ENCODE measurements around the gene HS6ST1. TPM values are rescaled to one million over a fixed set of nuclear protein-coding genes. Genes with fewer than 3 reads are reported as not detected.
"Not testable (repeated sequence)": the region's sequence is repeated elsewhere in the genome, so short reads cannot be mapped to it uniquely, and the experiment has no call there.

HS6ST1 gene
- total RNA-seq, 1 experiment from 2014 or later = 33.7 TPM

DNA sequence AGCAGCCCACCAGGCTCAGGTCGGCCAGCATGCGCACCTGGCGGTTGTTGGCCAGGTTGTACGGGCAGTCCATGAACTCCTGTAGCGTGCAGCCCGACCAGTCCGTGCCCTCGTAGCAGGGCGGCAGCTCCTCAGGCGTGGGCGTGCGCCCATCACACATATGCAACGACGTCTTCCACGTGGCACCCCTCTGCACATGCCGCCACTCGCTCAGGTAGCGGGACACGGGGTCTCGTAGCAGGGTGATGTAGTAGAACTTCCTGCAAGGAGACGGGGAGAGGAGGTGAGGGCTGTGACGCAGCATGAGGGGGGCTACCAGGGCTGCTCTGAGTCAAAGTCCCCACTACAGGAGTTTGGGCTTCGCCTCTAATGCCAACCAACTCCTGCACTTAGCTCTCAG is 50.1 kb downstream of the HS6ST1 start:
- DNase-seq (ENCODE audit: low spot score) = not testable (repeated sequence)

DNA sequence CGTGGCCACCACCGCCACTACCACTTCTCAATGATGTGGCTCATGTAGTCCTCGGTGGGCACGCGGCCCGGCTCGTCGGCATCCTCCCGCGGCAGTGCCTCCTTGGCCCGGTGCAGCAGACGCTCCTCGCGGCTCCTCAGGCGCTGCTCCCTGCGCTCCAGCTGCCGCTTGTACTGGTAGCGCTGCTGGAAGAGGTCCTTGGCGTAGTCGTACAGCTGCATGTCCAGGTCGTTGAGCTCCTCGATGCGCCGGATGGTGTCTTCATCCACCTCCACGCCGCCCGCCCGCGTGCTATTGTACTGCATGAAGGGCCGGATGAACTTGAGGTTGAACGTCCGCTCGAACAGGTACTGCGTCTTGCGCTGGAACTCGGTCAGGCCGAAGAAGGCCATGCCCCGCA is 50.5 kb downstream of the HS6ST1 start:
- DNase-seq (ENCODE audit: low spot score) = not testable (repeated sequence)

DNA sequence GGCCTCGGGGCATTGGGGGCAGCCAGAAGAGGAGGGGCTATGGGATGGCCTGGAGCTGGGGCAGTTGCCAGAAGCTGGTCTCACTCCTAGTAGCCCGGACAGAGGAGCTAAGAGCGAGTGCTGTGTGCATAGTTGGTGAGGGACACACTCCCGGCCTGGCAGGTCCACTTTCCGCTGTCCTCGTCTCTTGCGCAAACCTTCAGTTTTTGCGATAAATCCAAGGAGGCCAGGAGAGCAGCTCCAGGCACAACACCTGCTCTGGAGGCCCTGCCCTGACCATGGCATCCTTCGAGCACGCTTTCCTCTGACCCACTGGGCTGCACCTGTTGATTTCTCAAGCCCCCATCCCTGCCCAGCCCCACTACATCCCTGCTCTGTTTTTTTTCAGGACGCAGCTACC is 51.0 kb downstream of the HS6ST1 start:
- DNase-seq (ENCODE audit: low spot score) = not testable (repeated sequence)

DNA sequence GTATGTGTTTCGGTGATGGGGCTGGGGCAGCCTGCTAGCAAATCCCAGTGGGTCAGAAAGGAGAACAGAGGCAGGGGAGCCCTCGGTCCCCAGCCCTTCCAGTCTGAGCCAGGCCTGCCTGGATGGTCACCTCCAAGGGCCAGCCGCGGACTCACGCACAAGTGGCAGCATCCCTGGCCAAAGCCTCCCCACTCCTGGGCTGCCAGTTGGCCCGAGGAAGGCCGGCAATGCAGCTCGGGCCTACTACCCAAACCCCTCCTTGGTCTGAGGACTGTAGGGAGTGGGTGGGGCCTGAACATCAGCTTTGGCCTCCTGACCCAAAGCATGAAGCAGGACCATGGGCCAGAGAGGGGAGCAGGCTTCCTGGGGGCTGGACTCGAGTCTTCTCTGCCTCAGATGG is 51.5 kb downstream of the HS6ST1 start:
- not testable (repeated sequence) for DNase-seq (ENCODE audit: low spot score)

DNA sequence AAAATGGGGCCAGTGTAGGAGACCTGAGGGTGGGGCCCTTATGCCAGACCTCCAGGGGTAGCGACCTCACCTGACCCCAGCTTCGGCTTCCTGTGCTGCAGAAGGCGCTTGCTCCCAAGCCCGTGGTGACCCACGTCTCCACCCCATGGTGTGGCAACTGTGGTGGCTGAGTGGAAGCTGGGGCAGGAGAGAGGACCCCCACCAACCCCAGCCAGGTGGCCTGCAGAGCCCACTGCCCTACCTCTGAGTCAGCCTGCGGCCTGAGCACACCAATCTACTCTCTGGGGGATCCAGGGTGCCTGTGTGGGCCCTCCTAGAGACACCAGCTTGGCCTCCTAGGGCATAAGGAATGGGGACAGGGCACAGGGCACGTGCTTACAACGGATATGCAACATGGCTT is 52.2 kb downstream of the HS6ST1 start:
- not testable (repeated sequence) for DNase-seq (ENCODE audit: low spot score)

DNA sequence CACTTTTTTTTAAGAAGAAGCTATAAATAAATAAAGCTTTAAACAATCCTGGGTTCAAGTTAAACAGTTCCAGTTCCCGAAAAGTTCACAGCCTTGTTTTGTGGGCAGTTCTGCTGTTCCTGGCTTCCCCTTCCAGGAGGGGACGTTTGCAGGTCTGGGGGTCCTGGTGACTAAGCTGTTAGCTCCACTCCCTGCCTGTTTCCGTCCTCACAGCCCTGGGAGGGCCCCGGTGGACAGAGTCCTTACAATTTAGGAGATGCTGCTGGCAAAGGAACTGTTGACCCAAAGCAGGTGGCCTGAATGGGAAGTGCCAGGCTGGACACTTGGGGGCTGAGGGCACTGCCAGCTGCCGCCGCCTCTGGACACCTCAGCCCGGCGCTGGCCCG is 53.1 kb downstream of the HS6ST1 start:
- DNase-seq (ENCODE audit: low spot score) = not testable (repeated sequence)

DNA sequence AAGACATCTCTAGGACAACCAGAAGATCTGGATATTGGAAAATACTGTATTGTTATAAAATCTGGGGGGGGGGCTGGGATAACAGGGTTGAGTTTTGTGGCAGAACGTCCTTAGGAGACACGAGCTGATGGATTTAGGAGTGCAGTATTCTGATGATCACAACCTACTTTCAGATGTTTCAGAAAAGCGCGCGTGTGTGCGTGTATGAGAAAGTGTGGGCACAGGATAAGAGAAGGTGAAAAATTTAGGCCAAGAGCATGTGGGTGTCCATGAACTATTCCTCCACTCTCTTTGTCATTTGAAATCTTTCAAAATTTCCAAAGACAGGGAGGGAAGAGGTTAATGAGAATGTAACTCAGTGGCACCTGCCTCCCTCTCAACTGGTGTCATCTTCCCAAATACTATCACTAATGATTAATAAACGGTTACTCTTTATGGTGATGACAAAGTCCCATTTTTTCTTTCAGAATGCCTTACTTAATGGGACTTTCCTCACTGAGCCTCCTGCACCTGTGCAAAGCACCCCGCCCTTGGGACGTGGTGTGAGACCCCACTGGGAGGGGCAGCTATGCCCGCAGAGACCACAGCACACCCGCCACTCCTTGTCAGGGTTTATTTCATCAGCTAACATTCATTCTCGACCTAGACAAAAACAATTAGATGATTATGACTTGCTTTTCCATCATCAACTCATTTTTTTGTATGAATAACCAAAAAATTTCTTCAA is 53.6 kb downstream of the HS6ST1 start:
- no peak for DNase-seq (ENCODE audit: low spot score)

DNA sequence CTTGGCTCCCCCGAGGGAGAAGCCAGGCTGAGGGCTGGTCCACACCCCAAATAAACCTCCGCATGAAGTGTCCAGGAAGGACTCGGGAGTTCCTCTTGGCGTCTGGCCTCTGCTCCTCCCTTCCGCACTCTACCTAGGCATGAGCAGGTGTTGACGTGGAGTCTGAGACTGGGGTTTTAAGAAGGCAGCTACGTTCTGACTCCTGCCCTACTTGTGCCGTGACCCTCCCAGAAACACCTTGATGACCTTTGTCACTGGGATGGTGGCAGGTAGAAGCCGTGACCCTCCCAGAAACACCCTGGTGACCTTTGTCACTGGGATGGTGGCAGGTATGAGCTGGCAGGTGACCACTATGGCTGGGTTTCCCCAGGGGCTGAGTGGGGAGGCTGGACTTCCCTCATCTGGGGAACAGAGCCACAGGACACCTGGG is 54.8 kb downstream of the HS6ST1 start:
- no peak for DNase-seq (ENCODE audit: low spot score)

DNA sequence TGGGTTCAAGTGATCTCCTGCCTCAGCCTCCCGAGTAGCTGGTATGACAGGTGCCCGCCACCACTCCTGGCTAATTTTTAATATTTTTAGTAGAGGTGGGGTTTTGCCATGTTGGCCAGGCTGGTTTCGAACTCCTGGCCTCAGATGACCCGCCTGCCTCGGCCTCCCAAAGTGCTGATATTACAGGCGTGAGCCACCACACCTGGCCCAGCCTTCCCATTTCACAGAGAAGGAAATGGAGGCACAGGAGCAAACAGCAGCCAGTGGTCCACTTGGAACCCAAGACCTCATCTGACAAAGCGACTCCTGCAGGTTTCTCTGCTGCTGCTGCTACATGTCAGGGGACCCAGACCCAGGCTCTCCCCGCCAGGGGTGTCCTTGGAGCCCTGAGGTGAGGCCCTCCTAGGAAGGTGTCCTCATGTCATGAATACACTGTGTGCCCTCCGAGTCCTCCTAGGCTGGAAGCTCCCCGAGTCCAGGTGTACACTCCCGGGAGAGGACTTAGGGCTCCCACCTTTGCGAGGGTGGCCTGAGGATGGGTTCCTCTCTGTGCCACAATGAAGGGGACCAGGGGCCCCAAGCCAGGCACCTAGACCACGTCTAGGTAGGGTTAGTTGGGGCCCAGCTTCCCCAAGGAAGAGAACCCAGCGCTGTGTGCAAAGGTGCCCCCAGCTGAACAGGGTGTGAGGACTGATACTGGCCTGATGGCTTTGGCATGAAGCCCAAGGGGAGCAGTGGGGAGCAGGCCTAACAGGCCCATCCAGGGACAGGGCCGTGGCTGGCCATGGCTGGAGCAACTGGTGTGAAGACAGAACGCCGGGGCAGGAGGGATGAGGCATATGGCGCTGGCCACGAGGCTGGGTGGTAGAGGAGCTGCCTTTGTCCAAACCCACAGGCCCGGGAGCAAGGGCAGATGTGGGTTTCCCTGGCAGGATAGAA is 56.1 kb downstream of the HS6ST1 start:
- no peak for DNase-seq (ENCODE audit: low spot score)

DNA sequence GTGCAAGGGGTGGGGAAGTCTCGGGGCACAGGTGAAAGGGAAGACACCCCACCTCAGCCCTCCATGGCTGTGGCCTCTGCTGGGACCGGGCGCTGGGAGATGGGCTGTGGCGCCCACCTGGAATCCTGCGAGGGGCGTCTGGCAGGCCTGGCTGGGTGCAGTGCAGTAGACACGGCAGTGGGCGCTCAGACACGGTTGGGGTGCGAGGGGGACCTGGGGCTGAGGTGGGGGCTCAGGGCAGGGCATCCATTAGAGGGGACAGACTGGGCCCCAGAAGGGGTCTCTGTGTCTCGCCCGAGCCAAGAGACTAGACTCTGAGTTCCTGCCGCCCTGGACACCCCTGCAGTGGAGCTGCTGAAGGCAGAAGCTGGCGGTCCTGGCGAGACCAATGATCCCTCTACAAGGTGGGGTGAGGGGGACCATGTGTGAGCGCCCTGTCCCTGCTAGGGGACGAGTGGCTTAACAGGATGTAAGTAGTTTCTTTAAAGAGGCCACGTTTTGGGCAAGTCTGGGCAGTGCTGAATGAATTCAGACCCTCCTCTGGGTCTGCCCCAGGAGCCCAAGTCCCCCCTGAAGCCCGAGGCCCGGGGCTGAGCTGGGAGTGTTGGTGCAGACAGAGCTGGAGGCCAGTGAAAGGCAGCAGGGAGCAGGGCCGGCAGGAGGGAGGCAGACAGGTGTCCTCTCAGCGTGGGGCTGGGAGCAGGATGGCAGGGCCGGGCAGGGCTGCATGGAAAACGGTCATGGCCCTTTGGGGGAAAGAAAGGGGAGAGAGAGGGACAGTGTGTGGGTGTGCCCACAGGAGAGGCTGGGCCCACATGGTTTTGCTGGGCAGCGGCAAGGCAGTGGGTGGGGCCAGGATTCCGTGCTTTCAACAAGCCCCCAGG is 57.2 kb downstream of the HS6ST1 start:
- no peak for DNase-seq (ENCODE audit: low spot score)

DNA sequence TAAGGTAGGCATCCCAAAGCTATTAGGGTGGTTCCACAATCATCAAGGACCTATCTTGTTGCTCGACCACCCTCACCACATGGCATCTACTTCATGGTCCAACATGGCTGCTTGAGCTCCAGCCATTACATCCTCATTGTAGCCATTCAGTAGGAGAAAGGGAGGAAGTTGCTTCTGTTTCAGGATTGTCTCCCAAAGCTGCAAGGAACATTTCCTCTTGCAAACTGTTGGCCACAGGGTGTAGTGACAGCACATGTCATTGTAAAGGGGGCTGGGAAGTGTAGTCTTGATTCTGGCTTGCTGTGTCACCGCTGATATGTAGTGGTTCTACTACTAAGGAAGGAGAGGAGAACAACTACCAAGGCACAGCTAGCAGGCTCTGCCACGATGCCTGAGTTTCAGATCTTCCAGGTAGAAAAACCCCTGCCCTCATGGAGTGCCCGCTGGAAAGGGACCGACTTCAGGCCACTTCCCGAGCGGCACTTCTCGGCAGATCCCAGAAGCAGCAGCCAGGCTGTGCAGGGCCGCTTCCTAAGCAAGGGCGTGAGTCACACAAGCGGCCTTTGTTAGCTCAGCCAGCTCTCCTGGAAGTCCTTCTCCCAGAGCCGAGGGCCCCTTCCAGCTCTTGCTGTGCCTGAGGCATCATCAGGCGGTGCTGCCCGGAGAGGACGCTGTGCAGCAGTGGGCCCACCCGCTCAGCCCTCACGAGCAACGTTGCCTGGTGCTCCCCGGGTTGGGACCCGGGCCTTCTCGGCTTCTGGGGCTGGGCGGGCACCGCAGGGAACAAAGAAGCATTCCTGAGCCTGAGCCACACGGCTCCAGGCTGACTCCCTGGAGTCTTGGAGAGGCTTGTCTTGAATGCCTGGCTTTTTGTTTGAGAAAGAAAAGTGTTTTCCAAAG is 58.2 kb downstream of the HS6ST1 start:
- peak; percentile 52 for DNase-seq (ENCODE audit: low spot score)

DNA sequence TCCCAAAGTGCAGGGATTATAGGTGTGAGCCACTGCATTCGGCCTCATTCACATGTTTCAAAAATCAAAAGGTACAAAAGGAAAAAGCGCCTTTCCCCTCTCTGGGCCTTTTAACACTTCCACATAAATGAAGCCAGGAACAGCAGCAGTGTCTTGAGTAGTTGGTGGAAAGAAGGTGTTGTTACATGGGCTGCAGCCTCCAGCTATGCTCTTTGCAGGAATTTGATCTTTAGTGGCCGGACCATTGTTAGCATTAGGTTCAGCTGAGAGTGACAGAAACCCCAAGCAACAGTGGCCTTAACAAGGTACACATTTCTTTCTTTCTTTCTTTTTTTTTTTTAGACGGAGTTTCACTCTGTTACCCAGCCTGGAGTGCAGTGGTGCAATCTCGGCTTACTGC is 59.1 kb downstream of the HS6ST1 start:
- DNase-seq (ENCODE audit: low spot score) = no peak

DNA sequence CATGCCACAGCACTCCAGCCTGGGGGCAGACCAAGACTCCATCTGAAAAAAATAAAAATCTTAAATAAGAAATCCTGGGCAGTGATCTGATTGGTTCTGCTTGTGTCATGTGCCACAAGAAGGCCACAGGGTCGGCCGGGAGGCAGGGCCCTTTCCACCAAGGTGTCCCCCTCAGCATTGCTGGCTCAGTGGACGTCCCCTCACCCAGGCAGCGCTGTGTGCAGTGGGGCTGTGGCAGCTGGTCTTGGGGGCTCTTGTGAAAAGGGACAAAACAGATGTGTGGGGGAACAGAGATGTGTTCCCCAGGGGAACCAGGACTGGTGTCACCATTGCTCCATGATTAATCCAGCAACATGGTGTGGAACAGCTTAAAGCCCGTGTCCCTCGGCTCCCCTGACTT is 60.5 kb downstream of the HS6ST1 start:
- DNase-seq (ENCODE audit: low spot score) = no peak

DNA sequence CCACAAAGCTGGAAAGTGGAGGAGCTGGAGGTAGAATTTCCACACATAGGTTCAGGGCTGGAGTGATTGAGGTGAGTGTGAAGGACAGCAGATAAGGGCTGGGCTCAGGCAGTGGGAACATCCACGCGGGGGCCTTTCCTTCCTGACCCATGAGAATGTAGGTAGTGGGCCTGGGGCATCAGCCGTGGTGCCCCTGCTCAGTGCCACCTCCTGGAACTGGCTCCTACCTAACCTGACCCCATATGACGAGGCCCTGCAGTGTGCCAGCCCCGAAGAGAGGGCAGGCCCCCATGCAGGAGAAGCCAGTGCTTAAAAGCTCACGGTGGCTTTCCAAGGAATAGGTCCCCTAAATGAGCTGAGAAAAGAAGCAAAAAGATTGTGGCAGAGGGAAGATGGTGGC is 66.2 kb downstream of the HS6ST1 start:
- DNase-seq (ENCODE audit: low spot score) = no peak

DNA sequence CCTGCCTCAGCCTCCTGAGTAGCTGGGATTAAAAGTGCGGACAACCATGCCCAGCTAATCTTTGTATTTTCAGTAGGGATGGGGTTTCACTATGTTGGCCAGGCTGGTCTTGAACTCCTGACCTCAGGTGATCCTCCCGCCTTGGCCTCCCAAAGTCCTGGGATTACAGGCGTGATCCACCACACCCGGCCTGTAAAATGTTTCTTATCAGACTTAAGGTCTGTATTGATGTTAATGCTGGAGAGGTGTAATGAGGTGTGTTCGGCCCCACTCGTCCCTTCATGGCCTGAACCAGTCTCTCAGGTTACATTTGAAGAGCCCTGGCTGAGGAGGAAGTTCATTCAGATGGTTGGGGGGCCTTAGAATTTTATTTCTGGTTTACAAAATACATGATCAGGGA is 66.6 kb downstream of the HS6ST1 start:
- not testable (repeated sequence) for DNase-seq (ENCODE audit: low spot score)

DNA sequence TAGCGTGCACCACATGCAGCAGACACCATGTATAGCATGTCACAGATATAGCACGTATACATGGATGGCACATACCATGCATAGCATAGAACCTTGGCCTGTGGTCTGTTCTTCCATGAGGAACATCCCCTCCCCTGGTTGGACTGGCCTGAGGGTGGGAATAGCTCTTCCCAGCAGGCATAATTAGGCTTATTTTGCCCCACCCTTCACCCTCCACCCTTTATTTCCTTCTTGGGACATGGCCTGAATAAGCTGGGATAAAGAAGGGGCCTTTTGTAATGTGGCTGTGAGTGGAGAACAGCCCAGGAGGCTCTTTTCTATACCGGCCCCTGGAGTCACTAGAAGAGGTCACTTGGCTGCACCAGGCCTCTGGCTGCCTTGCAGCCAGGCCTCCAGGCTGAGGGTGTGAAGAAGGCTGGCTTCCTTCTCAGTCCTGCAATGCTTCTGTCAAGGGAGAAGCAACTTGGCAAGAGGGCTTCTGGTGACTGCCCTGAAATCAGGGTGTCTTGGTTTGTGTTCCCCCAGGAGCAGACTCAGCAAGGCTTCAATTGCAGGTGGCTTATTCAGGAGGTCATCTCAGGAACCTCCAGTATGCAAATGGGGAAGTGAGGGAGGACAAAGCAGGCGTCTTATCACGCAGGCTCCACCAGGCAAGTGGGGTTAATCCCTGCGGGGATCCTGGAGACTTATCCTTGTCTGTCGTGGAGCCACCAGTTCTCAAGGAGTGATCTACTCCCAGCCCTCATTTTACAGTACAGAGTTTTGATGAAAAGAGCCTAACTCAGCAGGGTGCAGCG is 68.2 kb downstream of the HS6ST1 start:
- no peak for DNase-seq (ENCODE audit: low spot score)

DNA sequence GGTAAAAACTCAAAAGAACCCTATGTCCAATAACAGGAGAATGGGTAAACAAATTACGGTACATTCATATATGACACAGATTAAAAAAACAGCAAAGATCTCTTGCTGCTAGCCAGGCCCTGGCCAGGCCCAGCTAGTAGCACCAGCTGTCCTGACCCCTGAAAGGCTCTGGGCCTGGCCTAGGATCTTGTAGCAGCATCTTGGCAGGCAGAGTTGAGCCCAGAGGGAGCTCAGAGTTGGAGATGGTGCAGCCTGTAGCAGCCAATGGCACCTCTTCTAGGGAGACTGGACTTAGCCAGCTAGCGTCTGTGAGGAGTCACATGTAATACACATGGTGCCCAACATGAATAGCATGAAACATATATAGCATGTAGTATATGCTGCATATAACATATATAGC is 69.1 kb downstream of the HS6ST1 start:
- no peak for DNase-seq (ENCODE audit: low spot score)

DNA sequence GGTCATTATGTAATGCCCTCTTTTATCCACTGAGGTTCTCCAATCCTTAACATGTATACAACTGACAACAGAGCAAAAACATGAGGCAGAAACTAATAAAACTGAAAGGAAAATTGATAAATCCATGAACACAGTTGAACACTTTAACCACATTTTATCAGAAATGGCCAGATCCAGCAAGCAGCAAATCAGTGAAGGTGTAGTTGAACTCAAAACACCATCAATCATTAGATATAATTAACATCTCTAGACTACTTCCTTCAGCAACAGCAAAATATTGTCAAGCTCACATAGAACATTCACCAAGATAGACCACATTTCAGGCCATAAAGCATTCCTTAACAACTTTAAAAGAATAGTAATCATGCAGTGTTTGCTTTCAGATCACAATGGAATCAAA is 72.9 kb downstream of the HS6ST1 start:
- no peak for DNase-seq (ENCODE audit: low spot score)

DNA sequence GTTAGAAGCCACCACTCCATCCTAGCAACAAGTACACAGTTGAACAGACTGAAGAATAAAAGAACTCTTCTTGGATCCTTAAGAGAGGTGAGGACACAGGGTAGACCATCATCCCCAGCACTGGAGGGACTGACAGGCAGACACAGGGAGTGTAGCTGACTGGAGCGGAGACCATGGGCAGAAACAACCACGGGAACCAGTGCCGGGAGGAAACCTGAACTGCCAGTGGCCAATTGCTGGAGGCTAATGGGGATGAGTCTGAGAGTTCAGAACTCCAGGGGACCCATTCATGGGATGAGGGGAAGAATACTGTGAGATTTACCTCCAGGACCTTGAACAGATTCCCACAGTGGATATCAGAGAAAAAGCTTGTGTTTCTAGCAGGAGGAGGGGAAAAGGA is 76.8 kb downstream of the HS6ST1 start:
- no peak for DNase-seq (ENCODE audit: low spot score)

Data from A172 (cell line).